SU-DHL-6 (cell line): ENCODE measurements around the gene BRD4.

Experiments
- EZH2phosphoT487 ChIP-seq: fragments of 200-600 bp; sonication (generic), shearing (Covaris generic); conservative IDR thresholded peaks from 2 replicates; pipeline ENCODE4 v1.6.1; 2018; ENCODE audit warnings: mild to moderate bottlenecking, antibody characterized with exemption, low read length, moderate library complexity, mixed read lengths
- TF ChIP-seq, protein P1 (sequence below): fragments of 200-600 bp; sonication (generic); IDR thresholded peaks from one replicate; pipeline ENCODE4 v1.5.1; 2017; ENCODE audit warnings: antibody characterized with exemption, mild to moderate bottlenecking, low read length, moderate library complexity; ENCODE audit not compliant: insufficient read depth, poor library complexity, severe bottlenecking

GRCh38 chr19:15304140-15304705, 28.1 kb downstream of the BRD4 start:
- TF ChIP-seq, protein P1, sequence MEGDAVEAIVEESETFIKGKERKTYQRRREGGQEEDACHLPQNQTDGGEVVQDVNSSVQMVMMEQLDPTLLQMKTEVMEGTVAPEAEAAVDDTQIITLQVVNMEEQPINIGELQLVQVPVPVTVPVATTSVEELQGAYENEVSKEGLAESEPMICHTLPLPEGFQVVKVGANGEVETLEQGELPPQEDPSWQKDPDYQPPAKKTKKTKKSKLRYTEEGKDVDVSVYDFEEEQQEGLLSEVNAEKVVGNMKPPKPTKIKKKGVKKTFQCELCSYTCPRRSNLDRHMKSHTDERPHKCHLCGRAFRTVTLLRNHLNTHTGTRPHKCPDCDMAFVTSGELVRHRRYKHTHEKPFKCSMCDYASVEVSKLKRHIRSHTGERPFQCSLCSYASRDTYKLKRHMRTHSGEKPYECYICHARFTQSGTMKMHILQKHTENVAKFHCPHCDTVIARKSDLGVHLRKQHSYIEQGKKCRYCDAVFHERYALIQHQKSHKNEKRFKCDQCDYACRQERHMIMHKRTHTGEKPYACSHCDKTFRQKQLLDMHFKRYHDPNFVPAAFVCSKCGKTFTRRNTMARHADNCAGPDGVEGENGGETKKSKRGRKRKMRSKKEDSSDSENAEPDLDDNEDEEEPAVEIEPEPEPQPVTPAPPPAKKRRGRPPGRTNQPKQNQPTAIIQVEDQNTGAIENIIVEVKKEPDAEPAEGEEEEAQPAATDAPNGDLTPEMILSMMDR = no peak
- no peak for TF ChIP-seq EZH2phosphoT487
